Skin epidermis (tissue), 12 donors: ENCODE measurements around the gene AGO4.
A peak's percentile ranks its signal among the peaks of the same experiment; 100 is the strongest.
"Not testable (repeated sequence)": the region's sequence is repeated elsewhere in the genome, so short reads cannot be mapped to it uniquely, and the experiment has no call there.

Experiments used
- H3K27ac ChIP-seq, 21 experiments: fragments of 200-600 bp; sonication (generic) in 11 of 21; one replicate each; pipeline ENCODE4 v1.5.0; 2020; ENCODE audit warnings: mild to moderate bottlenecking in 3 of 21, inconsistent platforms in 2 of 21, moderate library complexity in 2 of 21
- H3K4me3 ChIP-seq, 7 experiments: fragments of 200-600 bp; sonication (generic) in 2 of 7; one replicate each; pipeline ENCODE4 v1.5.0; 2020; ENCODE audit warnings: inconsistent platforms in 2 of 7, mild to moderate bottlenecking in 2 of 7, moderate library complexity in 1 of 7

The AGO4 gene

DNA sequence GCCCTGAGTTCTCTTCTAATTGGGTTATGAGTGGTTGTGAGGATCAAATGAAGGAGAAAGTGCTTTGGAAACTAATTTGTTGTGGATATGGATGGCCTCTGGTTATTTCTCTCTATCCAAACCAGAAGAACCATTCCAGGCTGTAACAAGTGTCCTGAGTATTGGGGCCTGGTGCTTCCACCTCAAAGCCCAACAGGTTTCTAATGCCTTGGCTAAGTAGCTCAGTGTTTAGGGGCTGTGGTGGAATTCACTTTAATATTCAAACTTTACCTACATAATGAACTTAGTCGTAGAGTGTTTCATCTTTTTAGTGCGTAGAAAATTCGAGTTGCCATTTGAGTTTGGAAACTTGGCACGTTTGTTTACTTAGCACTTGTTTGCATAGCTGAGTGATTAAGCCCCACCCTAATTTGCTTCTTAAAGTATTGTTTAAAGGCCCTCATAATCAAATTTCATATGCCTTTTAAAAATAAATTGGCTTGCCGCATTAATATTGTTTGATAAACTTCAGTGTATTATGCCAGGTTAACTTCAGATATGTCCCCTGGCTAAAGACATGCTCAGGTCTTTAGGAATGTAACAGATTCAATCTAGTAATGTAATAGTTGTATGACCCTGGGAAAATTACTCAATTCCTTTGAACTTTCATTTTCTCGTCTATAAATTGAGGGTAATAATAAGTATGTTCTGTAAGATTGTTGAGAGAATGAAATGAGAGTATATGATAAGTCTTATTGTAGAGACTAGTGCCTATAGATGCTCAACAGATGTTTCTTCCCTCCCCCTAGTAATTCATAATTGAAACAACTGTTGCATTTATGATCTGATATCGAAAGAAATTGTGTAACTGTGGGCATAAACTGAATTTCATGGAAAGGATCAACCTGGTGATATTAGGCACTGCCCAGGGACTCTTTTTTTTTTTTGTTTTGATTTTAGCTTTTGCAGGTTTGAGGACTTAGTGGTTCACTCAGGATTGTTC, 1.6 kb downstream of the AGO4 start:
- Histone ChIP-seq H3K4me3 (peak overlapping the region; percentile 55 to 90 (median 83)), H3K27ac (peak overlapping the region in 19 of 21 experiments; percentile 79 to 99 (median 96))

DNA sequence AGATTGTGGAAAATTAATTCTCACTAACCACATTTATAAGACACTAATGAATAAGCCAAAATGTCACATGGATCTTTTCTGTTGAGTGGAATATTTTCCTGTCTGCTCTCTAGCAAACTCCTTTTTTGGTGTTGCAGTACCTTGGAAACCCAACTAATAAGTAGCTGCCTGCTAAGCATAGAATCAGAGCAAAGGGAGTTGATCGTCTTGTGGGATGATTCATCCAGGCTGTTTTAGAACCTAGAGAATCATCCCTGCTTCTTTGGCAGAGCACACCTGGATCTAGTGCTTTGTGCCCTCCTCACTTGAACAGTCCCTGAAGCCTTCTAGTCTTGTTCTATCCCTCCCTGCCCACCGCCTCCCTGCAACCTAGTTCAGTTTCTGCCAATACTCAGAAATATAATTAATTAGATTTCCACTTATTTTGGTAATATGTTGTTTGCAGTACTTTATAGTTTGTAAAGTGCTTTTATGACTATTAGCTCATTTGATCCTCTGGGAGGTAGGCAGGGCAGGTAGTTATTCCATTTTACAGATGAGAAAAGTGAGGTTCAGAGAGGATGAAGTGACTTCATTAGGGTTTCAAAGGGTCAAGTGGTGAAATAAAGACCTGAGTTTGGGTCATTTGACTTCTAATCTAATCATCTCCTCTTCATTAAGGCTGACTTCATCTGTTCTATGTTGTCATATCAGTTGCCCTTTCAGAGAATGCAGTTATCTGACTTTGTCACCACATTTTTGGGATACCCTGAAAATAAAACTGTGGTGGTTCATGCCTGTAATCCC, 2.5 kb downstream of the AGO4 start:
- H3K4me3 ChIP-seq = no peak overlapping the region
- peak overlapping the region in 14 of 21 experiments; percentile 6 to 98 (median 54) for H3K27ac ChIP-seq

DNA sequence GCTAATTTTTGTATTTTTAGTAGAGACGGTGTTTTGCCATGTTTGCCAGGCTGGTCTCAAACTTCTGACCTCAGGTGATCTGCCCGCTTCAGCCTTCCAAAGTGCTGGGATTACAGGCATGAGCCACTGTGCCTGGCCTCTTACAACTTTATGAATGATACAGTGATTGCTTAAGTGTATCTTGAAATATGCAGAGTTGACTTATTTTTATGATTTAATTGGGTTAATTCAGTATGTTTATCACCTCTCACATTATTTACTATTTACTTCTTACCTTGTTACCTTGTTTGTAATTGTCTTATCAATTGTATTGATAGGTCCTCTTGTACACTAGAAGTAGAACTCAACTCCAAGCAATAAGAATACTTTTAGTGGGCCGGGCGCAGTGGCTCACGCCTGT, 4.9 kb downstream of the AGO4 start:
- not testable (repeated sequence) for H3K27ac ChIP-seq, H3K4me3 ChIP-seq

DNA sequence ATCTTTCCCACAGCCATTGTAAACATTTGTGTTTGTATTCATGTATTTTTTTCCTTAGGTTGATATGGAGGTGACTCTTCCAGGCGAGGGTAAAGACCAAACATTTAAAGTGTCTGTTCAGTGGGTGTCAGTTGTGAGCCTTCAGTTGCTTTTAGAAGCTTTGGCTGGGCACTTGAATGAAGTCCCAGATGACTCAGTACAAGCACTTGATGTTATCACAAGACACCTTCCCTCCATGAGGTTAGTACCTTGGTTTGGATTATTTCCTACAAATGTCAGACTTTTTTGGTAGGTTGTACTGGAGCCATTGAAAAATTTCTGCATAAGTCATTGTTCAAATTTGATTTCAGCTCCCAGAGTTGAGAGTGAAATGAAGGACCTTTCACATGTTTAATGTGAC, 17.4 kb downstream of the AGO4 start:
- no peak overlapping the region for H3K27ac ChIP-seq
- no peak overlapping the region for H3K4me3 ChIP-seq

DNA sequence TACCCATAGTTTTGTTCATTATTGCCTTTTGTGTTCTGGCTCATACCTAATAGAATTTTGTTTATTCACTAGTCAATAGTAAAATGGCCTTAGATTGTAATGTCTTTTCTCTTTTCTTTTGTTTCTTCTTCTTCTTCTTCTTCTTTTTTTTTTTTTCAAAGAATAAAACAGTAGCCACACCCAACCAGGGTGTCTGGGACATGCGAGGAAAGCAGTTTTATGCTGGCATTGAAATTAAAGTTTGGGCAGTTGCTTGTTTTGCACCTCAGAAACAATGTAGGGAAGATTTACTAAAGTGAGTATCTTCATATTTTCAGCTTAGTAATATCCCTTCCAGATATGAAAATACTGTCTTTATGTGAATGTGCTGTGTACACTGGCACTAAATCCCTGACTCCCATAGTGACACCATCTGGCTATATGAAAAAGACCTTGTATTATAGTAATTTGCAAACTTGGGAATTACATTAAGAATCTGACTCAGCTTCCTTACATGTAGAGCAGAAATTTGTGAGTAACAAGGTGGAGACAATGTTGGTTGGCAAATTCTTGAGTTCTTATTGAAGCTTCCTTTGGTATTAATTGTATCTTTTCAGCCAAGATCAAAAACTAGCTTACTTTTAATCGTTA, 24.6 kb downstream of the AGO4 start:
- no peak overlapping the region for H3K27ac ChIP-seq
- H3K4me3 ChIP-seq = no peak overlapping the region

DNA sequence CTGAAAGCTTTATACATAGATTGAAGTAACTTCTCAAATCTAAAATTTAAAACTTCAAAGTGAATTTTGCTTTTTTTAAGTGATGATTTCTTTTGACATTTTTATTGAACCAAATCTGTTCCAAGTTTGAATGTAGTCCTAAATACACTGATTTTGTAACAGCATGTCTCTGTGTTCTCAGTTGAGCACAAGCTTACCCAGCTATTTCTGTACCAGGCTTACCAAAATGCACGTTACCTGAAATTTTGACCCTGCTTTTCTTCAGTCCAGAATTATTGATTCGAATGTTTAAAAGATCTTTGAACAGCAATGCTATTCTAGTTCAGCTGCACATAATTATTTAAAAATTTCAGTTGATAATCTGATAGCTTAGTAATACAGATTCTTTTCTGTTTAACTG, 25.6 kb downstream of the AGO4 start:
- Histone ChIP-seq H3K4me3 (no peak overlapping the region), H3K27ac (no peak overlapping the region)

DNA sequence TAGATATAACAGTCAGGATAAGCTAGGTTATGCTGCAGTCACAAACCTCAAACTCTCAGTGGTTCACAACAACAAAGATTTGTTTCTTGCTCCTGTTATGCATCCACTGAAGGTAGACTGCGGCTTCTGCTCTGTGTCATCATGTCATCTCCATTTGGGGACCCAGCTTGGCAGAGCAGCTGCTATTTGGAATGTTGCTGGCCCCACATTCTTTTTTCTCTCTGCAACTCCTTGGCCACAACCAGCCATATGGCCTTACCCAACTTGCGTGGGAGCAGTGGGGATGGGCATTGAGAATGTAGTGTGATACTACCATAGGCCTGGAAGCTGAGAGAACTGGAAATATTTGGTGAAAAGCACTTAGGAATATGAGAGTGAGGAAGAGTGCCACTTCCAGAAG, 26.4 kb downstream of the AGO4 start:
- Histone ChIP-seq H3K27ac (no peak overlapping the region), H3K4me3 (no peak overlapping the region)

DNA sequence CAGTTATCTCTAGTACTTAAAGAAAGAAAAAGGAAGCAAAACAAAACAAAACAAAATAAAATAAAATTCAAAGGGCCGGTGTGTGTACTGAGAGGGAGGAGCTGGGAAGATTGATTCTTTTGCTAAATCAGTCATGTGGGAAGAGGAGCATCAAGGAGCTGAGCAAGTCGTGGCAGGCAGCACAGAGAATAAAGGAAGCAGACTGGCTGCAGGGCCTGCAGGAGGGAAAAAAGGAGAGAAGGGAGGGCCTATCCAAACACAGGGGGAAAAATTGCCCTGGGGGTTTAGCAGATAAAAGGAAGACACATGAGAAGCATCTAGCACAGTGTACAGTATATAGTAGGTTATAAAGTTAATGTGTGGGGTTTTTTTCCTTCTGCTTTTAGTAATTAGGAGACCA, 27.6 kb downstream of the AGO4 start:
- H3K4me3 ChIP-seq = no peak overlapping the region
- H3K27ac ChIP-seq = peak overlapping the region in 1 of 21 experiments; percentile 9

DNA sequence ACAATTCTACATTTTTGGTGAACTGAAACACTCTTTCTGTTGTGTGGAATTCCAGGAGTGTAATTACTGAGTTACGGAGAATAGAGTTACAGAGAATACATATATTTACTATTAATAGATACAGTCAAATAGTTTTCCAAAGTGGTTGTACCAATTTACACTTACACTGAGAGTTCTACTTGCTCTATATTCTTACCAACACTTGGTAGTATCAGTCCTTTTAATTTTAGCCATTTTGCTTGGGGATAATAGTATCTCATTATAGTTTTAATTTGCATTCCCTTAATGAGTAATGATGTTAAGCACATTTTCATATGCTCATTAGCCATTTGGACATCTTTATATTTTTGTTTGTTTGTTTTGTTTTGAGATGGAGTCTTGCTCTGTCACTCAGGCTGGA, 28.9 kb downstream of the AGO4 start:
- no peak overlapping the region for H3K27ac ChIP-seq
- no peak overlapping the region for H3K4me3 ChIP-seq

DNA sequence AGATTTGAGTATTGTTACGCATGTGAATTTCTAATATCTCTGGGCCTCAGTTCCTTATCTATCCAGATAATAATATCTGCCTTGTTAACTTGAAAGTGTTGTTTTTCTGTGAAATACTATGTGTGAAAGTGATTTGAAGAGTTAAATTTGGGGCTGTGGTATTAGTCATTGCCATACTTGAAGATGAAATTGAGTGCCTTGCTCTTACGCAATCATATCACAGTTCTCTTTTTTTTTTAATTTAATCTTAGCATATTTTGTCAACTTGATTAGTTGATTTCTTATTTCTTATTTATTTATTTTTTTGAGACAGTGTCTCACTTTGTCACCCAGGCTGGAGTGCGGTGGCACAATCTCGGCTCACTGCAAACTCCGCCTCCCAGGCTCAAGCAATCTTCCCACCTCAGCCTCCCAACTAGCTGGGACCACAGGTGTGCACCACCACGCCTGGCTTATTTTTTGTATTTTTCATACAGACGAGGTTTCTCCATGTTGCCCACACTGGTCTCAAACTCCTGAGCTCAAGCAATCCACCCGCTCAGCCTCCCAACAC, 31.0 kb downstream of the AGO4 start:
- Histone ChIP-seq H3K27ac (no peak overlapping the region), H3K4me3 (no peak overlapping the region)

DNA sequence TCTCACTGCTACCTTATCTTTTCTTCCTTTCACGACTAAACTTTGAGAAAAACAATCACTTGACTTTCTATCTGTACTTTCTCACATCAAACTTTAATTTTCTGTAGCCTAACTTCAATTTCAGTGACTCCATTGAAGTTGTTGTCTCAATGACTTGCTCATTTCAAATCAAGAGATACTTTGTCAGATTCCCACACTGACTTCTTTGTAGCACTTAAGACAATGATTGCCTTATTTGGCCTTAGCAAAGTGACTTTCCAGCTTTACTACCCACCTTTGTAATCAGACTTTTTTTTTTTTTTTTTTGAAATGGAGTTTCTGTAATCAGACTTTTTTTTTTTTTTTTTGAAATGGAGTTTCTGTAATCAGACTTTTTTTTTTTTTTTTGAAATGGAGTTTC, 37.0 kb downstream of the AGO4 start:
- H3K27ac ChIP-seq = no peak overlapping the region
- no peak overlapping the region for H3K4me3 ChIP-seq

DNA sequence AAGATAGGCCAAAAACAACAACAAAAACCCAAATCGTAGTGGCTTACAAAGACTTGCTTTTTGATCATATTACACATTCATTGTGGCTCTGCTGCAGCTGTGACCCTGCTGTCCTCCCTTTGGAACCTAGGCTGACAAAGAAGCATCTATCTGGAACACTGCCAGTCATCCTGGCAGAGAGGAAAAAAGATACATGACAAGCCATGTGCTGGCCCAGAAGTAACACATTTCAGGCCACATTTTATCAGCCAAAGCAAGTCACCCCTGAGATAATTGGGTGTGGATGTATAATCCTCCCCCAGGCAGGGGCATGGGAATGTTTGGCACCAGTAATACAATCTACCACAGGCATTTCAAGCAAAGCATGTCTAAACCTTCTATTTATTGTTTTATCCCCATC, 38.0 kb downstream of the AGO4 start:
- Histone ChIP-seq H3K27ac (peak overlapping the region in 3 of 21 experiments; percentile 2 to 19 (median 3)), H3K4me3 (no peak overlapping the region)

DNA sequence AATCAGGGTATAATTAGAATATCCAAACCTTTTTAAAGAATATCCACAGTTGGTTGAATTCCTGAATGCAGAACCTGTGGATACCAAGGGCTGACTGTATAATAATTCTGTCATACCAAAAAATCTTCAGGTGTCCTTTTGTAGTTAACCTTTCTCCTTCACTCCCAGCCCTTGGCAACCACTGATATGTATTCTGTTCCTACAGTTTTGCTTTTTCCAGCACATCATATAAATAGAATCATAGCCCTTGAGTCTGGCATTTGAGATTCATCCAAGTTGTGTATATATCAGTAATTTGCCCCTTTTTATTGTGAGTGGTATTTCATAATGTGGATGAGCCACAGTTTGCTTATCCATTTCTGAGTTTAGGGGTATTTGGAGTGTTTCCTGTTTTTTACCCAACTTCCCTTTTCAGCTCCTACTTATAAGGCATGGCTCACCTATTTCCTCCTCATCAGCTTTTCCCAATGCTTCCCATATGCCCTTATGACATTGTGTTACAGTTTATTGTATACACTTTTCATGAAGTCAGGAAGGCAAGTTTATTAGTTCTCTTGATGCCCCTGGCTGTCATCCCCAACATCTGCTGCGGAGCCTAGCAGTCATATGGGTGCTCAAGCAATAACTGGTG, 40.2 kb downstream of the AGO4 start:
- no peak overlapping the region for H3K27ac ChIP-seq
- no peak overlapping the region for H3K4me3 ChIP-seq

DNA sequence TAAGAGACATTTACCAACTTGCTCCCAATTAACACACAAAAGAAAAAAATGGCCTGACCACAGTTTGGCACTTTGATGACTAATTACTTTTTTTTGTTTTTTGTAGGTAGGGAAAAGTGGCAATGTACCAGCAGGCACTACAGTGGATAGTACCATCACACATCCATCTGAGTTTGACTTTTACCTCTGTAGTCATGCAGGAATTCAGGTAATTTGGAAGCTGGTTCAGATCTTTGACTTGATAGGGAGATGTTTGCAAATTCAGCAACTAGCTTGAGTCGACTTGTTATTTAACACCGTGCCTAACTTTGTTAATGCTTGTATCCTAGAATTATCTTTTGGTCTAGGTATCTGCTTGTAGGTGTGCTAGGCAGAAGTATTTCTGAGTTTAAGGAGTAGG, 42.2 kb downstream of the AGO4 start:
- Histone ChIP-seq H3K27ac (peak overlapping the region in 3 of 21 experiments; percentile 41 to 55 (median 43)), H3K4me3 (no peak overlapping the region)

DNA sequence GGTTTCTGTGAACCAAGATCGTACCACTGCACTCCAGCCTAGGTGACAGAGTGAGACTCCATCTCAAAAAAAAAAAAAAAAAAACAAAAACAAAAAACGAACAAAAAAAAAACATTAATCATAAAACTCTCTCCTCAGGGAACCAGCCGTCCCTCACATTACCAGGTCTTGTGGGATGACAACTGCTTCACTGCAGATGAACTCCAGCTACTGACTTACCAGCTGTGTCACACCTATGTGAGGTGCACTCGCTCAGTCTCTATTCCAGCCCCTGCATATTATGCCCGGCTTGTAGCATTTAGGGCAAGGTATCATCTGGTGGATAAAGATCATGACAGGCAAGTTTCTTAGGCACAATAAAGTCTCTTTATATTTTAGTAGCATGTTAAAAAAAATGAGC, 42.9 kb downstream of the AGO4 start:
- Histone ChIP-seq H3K27ac (peak overlapping the region in 4 of 21 experiments; percentile 4 to 55 (median 42)), H3K4me3 (no peak overlapping the region)

DNA sequence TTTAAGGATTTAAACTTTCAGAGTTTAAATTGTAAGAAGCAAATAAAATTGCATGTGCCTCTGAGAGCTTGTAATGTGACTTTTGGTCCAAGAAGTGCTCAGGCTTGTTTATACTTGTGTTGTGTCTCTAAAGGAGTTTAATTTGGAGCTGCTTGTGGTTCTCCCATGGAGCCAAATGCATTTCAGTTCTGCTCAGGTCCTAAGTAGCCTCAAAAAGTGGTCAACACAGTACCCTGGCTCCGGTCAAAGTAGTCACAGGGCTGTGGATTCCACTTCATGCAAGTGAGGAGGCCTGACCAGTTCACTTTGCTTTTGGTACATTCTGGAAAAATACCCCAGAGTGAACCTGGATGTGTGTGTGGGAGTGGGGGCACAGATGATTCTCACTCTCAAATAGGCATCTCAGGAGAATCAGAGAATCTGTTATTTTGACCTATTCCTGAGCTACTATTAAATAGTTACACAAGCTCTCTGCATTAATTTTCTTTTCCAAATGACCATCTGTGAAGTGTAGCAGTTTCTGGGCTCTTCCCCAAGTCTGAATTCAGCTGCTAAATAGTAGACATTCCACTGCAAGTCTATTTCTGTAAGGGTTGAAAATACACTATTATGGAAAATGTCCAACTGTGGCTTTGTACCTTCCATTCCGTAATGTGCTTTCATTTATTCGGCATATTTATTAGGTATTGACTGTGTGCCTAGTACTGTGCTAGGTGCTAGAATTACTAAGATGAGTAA, 43.5 kb downstream of the AGO4 start:
- H3K4me3 ChIP-seq = no peak overlapping the region
- peak overlapping the region in 6 of 21 experiments; percentile 4 to 55 (median 40) for H3K27ac ChIP-seq

DNA sequence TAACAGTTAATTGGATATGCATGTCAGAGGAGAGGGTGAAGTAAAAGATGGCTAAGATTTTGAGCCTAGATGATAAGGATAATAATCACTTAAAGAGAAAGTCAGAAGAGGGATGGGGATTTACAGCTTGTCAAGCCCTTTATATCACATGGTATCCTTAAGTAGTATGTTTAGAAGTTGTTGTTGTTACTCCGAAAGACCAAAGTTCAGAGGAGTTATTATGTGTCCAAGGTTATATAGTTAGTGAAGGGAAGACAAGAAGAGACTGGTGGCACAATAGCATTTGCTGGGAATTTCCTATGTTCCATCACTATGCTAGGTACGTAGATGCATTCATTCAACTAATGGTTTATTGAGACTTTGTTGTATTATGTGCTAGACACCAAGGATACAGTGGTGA, 44.4 kb downstream of the AGO4 start:
- Histone ChIP-seq H3K27ac (peak overlapping the region in 1 of 21 experiments; percentile 4), H3K4me3 (no peak overlapping the region)

DNA sequence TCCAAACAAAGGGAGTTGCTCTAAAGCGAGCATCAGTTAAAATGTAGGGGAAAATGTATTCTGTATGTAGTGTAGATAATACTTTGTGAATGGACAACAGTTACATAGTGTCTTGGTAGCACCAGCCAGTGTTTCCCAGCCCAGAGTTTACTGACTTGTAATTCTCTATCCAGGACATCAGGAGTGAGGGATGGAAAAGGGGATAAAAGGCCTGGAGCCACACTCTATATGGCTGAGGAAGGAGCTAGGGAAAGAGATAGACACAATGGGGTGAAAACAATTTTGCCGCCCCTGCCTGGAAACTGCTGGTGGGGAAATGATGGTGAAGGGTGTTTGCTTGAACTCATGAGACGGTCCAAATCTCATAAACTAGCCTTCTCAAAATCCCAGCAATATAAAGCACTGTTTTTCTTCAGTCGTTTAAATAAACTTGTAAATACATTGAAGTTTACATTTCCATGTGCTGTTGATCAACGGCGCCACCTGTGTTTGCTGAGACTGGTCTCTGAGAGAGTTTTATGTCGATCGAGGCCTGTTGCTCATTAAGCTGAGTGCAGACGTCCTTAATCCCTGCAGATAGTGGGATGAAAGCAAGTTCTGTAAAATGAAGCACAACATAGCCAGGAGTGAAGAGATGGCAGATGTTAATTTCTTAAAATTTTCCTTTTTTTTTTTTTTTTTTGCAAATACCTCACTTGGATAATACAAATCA, 47.3 kb downstream of the AGO4 start:
- Histone ChIP-seq H3K27ac (no peak overlapping the region), H3K4me3 (no peak overlapping the region)
